Liver (tissue), 9 donors: ENCODE results near the gene SPTBN1. TPM values are rescaled to one million over a fixed set of nuclear protein-coding genes. Genes with fewer than 3 reads are reported as not detected.

ENCODE experiments used
- DNase-seq: peaks from one replicate; pipeline ENCODE4 v3.0.0-alpha.2; 2017; ENCODE audit warnings: low spot score
- H3K27ac ChIP-seq, 2 donors: one replicate each; pipeline ENCODE4 v1.7.0; 2013; ENCODE audit warnings: inconsistent platforms in 2 of 2, low read length in 2 of 2, control low read depth in 1 of 2, low read depth in 1 of 2, mild to moderate bottlenecking in 1 of 2
- H3K27me3 ChIP-seq, 4 donors: one replicate each; pipeline versions ENCODE4 v1.6.1 to v1.7.0; 2013; ENCODE audit warnings: low read length in 3 of 4, inconsistent platforms in 1 of 4, mild to moderate bottlenecking in 1 of 4, moderate library complexity in 1 of 4; ENCODE audit not compliant: control insufficient read depth in 4 of 4, insufficient read depth in 4 of 4
- H3K36me3 ChIP-seq, 4 donors: one replicate each; pipeline versions ENCODE4 v1.6.1 to v1.7.0; 2013; ENCODE audit warnings: low read length in 3 of 4, mild to moderate bottlenecking in 3 of 4, low read depth in 1 of 4, moderate library complexity in 1 of 4; ENCODE audit not compliant: control insufficient read depth in 4 of 4, insufficient read depth in 3 of 4
- H3K4me1 ChIP-seq, 4 donors: one replicate each; pipeline versions ENCODE4 v1.6.1 to v1.7.0; 2013; ENCODE audit warnings: low read length in 3 of 4, mild to moderate bottlenecking in 3 of 4, moderate library complexity in 1 of 4; ENCODE audit not compliant: control insufficient read depth in 4 of 4, insufficient read depth in 4 of 4
- H3K4me3 ChIP-seq, 3 donors: one replicate each; pipeline versions ENCODE4 v1.6.1 to v1.7.0; 2013; ENCODE audit warnings: low read length in 3 of 3, control low read depth in 1 of 3, low read depth in 1 of 3, mild to moderate bottlenecking in 1 of 3
- H3K9ac ChIP-seq, 2 donors: one replicate each; pipeline ENCODE4 v1.7.0; 2013; ENCODE audit warnings: low read length in 2 of 2, mild to moderate bottlenecking in 2 of 2, moderate library complexity in 2 of 2, control low read depth in 1 of 2, low read depth in 1 of 2
- H3K9me3 ChIP-seq, 4 donors: one replicate each; pipeline versions ENCODE4 v1.6.1 to v1.7.0; 2013; ENCODE audit warnings: low read length in 3 of 4; ENCODE audit not compliant: control insufficient read depth in 4 of 4
- ATF3 ChIP-seq: IDR thresholded peaks from 2 replicates; pipeline ENCODE4 v1.6.1; 2016; ENCODE audit warnings: antibody characterized with exemption
- EGR1 ChIP-seq, 2 donors: IDR thresholded peaks; 2 replicates each; pipeline ENCODE4 v1.6.1; 2016 to 2018; ENCODE audit warnings: antibody characterized with exemption in 2 of 2, low read depth in 2 of 2
- FOXA2 ChIP-seq: IDR thresholded peaks from 2 replicates; pipeline ENCODE4 v1.6.1; 2016; ENCODE audit warnings: antibody characterized with exemption
- GABPA ChIP-seq, 2 donors: IDR thresholded peaks in 1 of 2; conservative IDR thresholded peaks in 1 of 2; 2 replicates each; pipeline ENCODE4 v1.6.1; 2016; ENCODE audit warnings: antibody characterized with exemption in 2 of 2, mild to moderate bottlenecking in 1 of 2, moderate library complexity in 1 of 2
- HNF4A ChIP-seq, 2 donors: conservative IDR thresholded peaks; 2 replicates each; pipeline ENCODE4 v1.6.1; 2016; ENCODE audit warnings: antibody characterized with exemption in 2 of 2, mild to moderate bottlenecking in 2 of 2
- HNF4G ChIP-seq: IDR thresholded peaks from 2 replicates; pipeline ENCODE4 v1.6.1; 2016; ENCODE audit warnings: antibody characterized with exemption
- JUND ChIP-seq, 2 donors: IDR thresholded peaks; 2 replicates each; pipeline ENCODE4 v1.6.1; 2016; ENCODE audit warnings: antibody characterized with exemption in 2 of 2
- MAX ChIP-seq: IDR thresholded peaks from 2 replicates; pipeline ENCODE4 v1.6.1; 2016; ENCODE audit warnings: antibody characterized with exemption
- RAD21 ChIP-seq, 2 donors: IDR thresholded peaks; 2 replicates each; pipeline ENCODE4 v1.6.1; 2016; ENCODE audit warnings: antibody characterized with exemption in 2 of 2, mild to moderate bottlenecking in 2 of 2
- SP1 ChIP-seq: IDR thresholded peaks from 2 replicates; pipeline ENCODE4 v1.6.1; 2018; ENCODE audit warnings: antibody characterized with exemption, mild to moderate bottlenecking
- TAF1 ChIP-seq: conservative IDR thresholded peaks from 2 replicates; pipeline ENCODE4 v1.6.1; 2016; ENCODE audit warnings: antibody characterized with exemption, mild to moderate bottlenecking
- YY1 ChIP-seq: IDR thresholded peaks from 2 replicates; pipeline ENCODE4 v1.6.1; 2016; ENCODE audit warnings: antibody characterized with exemption, mild to moderate bottlenecking
- ZBTB33 ChIP-seq: IDR thresholded peaks from 2 replicates; pipeline ENCODE4 v1.6.1; 2016; ENCODE audit warnings: antibody characterized with exemption
- WGBS: extraction: QIAGEN DNeasy Blood & Tissue Kit; methylation state at CpG from one replicate; pipeline ENCODE4 v1.1.7; 2013; 5-methylcytosine and 5-hydroxymethylcytosine counted together
- polyA plus RNA-seq, 2 donors: library from polyadenylated mRNA; stranded (reverse) in 1 of 2; unstranded in 1 of 2; fragments of 200-250 nt in 1 of 2; fragments of >200 nt in 1 of 2; fragmentation: Nextera tagmentation in 1 of 2; extraction: Ambion mirVana in 1 of 2; gene quantifications; one replicate each; pipeline versions ENCODE4 v1.2.1 to v1.2.3, GENCODE V29; 2013 to 2015
- total RNA-seq, 2 donors: library from RNA; depleted of rRNA; stranded (reverse); fragments of >200 nt; gene quantifications; one replicate each; pipeline ENCODE4 v1.2.3, GENCODE V29; 2014
- TF ChIP-seq, protein P1 (sequence below): fragments of 150-350 bp; IDR thresholded peaks from 2 replicates; pipeline ENCODE4 v1.5.1; 2017; ENCODE audit warnings: improper control_type of control experiment, low read depth, low read length; ENCODE audit not compliant: missing input control
- TF ChIP-seq, protein P2 (sequence below): IDR thresholded peaks from 2 replicates; pipeline ENCODE4 v1.6.1; 2016; ENCODE audit warnings: antibody characterized with exemption, mild to moderate bottlenecking
- donor health status: healthy.
- donor health status: healthy.
- donor health status: healthy.
- donor health status: healthy.
- donor health status: healthy.

The SPTBN1 gene
- total and polyA plus RNA-seq, 4 donors = 44.8 to 191 (median 75.9) TPM

DNA sequence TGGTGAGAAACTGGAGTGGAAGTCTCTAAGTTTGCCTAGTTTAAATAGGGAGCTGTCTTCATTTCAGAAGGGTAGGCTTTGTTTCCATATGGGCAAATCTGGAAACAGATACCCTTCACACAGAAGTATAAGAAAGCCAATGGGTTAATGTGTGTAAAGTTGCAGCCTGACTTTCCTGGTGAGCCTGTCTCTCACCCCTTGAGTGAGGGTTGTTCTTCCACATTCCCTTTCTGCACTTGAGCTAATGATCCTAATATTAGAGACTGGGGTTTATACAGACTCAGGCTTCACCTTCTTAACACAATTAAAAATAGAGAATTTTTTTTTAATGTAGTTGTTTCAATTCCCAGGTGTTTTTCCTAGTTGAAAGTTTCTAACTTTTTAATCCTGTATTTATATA is 158.7 kb downstream of the SPTBN1 start:
- no peak for DNase-seq
- H3K4me3 ChIP-seq = no peak overlapping the region
- no peaks in the 10 kb centered on the region for H3K27me3 ChIP-seq
- no peak overlapping the region for H3K9ac ChIP-seq
- peaks cover 0 to 51% (median 30%) of the 10 kb centered on the region in 4 donors for H3K36me3 ChIP-seq
- peaks cover 11 to 76% (median 62%) of the 10 kb centered on the region in 4 donors for H3K4me1 ChIP-seq
- no peak overlapping the region for H3K27ac ChIP-seq
- no peak for TF ChIP-seq MAX
- TF ChIP-seq SP1 = no peak
- TF ChIP-seq HNF4G = no peak
- no peak for TF ChIP-seq ZBTB33
- no peak for TF ChIP-seq TAF1
- no peak for TF ChIP-seq EGR1 (IDR thresholded peaks at IDR 0.05; ENCODE audit: low read depth in 2 of 2)
- TF ChIP-seq GABPA (IDR thresholded peaks at IDR 0.05 in 1 of 2, conservative IDR thresholded peaks at IDR 0.05 in 1 of 2) = no peak
- no peak for TF ChIP-seq HNF4A (conservative IDR thresholded peaks at IDR 0.05)
- TF ChIP-seq JUND (IDR thresholded peaks at IDR 0.05) = no peak
- TF ChIP-seq, protein P1, sequence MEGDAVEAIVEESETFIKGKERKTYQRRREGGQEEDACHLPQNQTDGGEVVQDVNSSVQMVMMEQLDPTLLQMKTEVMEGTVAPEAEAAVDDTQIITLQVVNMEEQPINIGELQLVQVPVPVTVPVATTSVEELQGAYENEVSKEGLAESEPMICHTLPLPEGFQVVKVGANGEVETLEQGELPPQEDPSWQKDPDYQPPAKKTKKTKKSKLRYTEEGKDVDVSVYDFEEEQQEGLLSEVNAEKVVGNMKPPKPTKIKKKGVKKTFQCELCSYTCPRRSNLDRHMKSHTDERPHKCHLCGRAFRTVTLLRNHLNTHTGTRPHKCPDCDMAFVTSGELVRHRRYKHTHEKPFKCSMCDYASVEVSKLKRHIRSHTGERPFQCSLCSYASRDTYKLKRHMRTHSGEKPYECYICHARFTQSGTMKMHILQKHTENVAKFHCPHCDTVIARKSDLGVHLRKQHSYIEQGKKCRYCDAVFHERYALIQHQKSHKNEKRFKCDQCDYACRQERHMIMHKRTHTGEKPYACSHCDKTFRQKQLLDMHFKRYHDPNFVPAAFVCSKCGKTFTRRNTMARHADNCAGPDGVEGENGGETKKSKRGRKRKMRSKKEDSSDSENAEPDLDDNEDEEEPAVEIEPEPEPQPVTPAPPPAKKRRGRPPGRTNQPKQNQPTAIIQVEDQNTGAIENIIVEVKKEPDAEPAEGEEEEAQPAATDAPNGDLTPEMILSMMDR = no peak
- TF ChIP-seq, protein P2, sequence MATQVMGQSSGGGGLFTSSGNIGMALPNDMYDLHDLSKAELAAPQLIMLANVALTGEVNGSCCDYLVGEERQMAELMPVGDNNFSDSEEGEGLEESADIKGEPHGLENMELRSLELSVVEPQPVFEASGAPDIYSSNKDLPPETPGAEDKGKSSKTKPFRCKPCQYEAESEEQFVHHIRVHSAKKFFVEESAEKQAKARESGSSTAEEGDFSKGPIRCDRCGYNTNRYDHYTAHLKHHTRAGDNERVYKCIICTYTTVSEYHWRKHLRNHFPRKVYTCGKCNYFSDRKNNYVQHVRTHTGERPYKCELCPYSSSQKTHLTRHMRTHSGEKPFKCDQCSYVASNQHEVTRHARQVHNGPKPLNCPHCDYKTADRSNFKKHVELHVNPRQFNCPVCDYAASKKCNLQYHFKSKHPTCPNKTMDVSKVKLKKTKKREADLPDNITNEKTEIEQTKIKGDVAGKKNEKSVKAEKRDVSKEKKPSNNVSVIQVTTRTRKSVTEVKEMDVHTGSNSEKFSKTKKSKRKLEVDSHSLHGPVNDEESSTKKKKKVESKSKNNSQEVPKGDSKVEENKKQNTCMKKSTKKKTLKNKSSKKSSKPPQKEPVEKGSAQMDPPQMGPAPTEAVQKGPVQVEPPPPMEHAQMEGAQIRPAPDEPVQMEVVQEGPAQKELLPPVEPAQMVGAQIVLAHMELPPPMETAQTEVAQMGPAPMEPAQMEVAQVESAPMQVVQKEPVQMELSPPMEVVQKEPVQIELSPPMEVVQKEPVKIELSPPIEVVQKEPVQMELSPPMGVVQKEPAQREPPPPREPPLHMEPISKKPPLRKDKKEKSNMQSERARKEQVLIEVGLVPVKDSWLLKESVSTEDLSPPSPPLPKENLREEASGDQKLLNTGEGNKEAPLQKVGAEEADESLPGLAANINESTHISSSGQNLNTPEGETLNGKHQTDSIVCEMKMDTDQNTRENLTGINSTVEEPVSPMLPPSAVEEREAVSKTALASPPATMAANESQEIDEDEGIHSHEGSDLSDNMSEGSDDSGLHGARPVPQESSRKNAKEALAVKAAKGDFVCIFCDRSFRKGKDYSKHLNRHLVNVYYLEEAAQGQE = no peak
- TF ChIP-seq ATF3 = no peak
- no peak for TF ChIP-seq FOXA2
- TF ChIP-seq YY1 = no peak
- no peaks in the 10 kb centered on the region for H3K9me3 ChIP-seq

DNA sequence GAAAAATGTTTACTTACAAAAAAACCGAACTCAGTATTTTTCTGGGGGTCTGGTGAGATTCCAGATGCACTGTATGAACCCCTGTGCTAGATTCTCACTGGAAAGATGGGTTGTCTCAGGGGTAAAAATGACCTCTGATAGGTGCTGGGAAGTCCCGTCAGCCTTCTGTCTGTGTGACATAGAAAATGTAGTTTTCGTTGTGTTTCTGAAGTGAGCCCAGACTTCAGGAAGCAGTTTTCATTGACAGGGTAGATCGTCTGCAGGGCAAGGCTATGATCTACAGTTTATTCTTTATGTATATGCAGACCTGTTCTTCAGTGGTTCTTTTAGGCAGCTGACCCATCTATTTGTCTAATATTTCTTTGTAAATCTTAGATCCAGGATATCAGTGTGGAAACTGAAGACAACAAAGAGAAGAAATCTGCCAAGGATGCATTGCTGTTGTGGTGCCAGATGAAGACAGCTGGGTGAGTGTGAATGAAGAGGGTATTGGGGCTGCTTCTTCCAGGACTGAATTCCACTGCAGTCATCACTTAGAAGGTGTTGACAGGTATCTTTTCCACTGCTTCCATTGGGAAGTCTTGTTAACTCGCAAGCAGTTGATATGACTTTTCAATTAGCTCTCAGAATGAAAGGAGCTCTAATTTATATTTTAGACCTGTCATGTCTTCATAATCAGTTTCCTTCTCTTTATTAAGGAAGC is 159.9 kb downstream of the SPTBN1 start:
- Histone ChIP-seq H3K27me3 (no peaks in the 10 kb centered on the region), H3K27ac (no peak overlapping the region), H3K4me3 (no peak overlapping the region), H3K9ac (no peak overlapping the region), H3K9me3 (no peaks in the 10 kb centered on the region), H3K4me1 (peaks cover 11 to 65% (median 51%) of the 10 kb centered on the region in 4 donors), H3K36me3 (peaks cover 0 to 57% (median 36%) of the 10 kb centered on the region in 4 donors)
- no peak for DNase-seq
- 90% methylated on average over 5 of the region's 5 CpGs for WGBS
- TF ChIP-seq JUND (IDR thresholded peaks at IDR 0.05) (no peak), ATF3 (no peak), RAD21 (IDR thresholded peaks at IDR 0.05) (no peak), TAF1 (no peak), FOXA2 (no peak), ZBTB33 (no peak), HNF4G (no peak), GABPA (IDR thresholded peaks at IDR 0.05 in 1 of 2, conservative IDR thresholded peaks at IDR 0.05 in 1 of 2) (no peak)
- TF ChIP-seq, protein P1 = no peak
